ENCODE data around the gene NCEH1.
"Not testable (repeated sequence)": the region's sequence is repeated elsewhere in the genome, so short reads cannot be mapped to it uniquely, and the experiment has no call there.

Gene NCEH1

GRCh38 chr3:172675441-172676193 lies 35.2 kb downstream of the NCEH1 start:
- H3K4me3 ChIP-seq (ENCODE audit: low read length) = no peak overlapping the region
- no peaks in the 10 kb centered on the region for H3K36me3 ChIP-seq (ENCODE audit: insufficient read depth, low read length)
- H3K27me3 ChIP-seq (ENCODE audit: insufficient read depth, low read length) = no peaks in the 10 kb centered on the region
- no peak overlapping the region for H3K9ac ChIP-seq (ENCODE audit: low read depth, low read length)
- H3K4me1 ChIP-seq (ENCODE audit: insufficient read depth, low read length) = peaks cover 38% of the 10 kb centered on the region
- WGBS = 49% methylated on average over 6 of the region's 7 CpGs
- H3K9me3 ChIP-seq (ENCODE audit: insufficient read depth, low read depth, low read length) = no peaks in the 10 kb centered on the region
- H3K27ac ChIP-seq (ENCODE audit: low read depth, low read length) = peak overlapping the region; percentile 54; the same call in 1 of the 2 replicates

- Histone ChIP-seq H3K9ac (ENCODE audit: low read depth, low read length) (no peak overlapping the region), H3K9me3 (ENCODE audit: insufficient read depth, low read depth, low read length) (no peaks in the 10 kb centered on the region), H3K27ac (ENCODE audit: low read depth, low read length) (peak overlapping the region; percentile 49), H3K4me1 (ENCODE audit: insufficient read depth, low read length) (peaks cover 25% of the 10 kb centered on the region), H3K36me3 (ENCODE audit: insufficient read depth, low read length) (no peaks in the 10 kb centered on the region), H3K27me3 (ENCODE audit: insufficient read depth, low read length) (no peaks in the 10 kb centered on the region), H3K4me3 (ENCODE audit: low read length) (no peak overlapping the region)
- WGBS = 0% methylated on average over 2 of the region's 2 CpGs
Measured at GRCh38 chr3:172673210-172673679, 37.6 kb downstream of the NCEH1 start.

DNA sequence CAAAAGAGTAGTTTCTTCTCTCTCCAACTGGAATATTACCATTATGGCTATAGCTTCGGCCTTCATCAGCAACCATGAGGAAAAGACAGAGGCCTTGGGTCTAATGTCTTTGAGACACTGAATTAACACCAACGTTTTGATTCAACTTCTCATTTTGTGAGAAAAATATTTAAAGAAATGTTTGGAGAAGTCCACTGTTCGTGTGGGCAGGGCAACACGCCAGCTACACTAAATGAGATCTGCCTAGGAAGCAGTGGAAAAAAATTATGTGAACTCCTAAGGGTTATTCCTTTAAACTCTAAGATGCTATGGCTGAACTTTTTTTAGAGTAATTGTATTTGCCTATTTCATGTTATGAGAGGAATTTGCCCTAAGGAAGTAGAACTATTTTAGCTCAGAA lies 41.8 kb downstream of the NCEH1 start:
- H3K9me3 ChIP-seq (ENCODE audit: insufficient read depth, low read depth, low read length) = peaks cover 9% of the 10 kb centered on the region; the same call in 1 of the 2 replicates
- 98% methylated on average over 4 of the region's 4 CpGs for WGBS
- H3K4me3 ChIP-seq (ENCODE audit: low read length) = no peak overlapping the region
- H3K27me3 ChIP-seq (ENCODE audit: insufficient read depth, low read length) = no peaks in the 10 kb centered on the region
- H3K36me3 ChIP-seq (ENCODE audit: insufficient read depth, low read length) = no peaks in the 10 kb centered on the region
- H3K27ac ChIP-seq (ENCODE audit: low read depth, low read length) = no peak overlapping the region
- peaks cover 16% of the 10 kb centered on the region for H3K4me1 ChIP-seq (ENCODE audit: insufficient read depth, low read length)
- H3K9ac ChIP-seq (ENCODE audit: low read depth, low read length) = no peak overlapping the region

DNA sequence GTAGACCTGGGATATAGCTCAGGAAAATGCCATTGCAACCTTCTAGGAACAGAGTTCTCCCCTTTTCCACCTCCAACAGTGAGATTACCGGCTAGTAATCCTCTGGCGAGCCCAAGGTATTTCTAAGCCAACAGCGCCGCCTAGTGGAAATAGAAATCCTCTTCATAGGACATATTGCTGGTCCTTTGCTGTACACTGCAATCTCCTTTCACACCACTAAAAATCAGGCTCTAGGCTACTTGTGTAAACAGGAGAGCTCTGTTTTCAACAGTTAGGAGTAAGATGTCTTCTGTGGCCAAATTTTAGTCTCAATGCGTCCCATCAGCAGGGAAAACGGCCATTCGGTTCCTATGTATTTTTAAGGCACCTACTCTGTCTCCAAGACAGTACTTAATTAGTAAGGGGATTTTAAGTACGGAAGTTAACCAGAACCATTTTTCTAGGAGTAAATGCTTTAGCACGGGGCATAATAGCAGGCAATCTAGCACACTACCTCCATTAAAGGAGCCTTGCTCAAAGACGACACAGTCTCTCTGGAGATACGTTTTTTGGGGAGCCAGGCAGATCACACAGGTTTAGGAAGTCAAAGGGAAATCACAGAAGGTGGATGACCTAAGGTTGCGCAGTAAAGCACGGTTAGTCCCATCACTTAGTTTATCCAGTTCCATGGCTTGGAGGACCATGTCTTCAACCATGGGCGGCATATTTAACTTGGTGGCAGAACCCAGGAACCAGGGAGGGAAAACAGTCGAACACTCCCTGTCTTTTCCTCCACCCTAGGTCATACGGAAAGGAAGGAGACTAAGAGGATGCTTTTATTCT lies 43.8 kb downstream of the NCEH1 start:
- WGBS = 68% methylated on average over 16 of the region's 16 CpGs
- no peaks in the 10 kb centered on the region for H3K27me3 ChIP-seq (ENCODE audit: insufficient read depth, low read length)
- H3K9me3 ChIP-seq (ENCODE audit: insufficient read depth, low read depth, low read length) = peaks cover 9% of the 10 kb centered on the region; the same call in 1 of the 2 replicates
- peaks cover 3% of the 10 kb centered on the region; the same call in 1 of the 2 replicates for H3K4me1 ChIP-seq (ENCODE audit: insufficient read depth, low read length)
- no peak overlapping the region for H3K9ac ChIP-seq (ENCODE audit: low read depth, low read length)
- H3K36me3 ChIP-seq (ENCODE audit: insufficient read depth, low read length) = no peaks in the 10 kb centered on the region
- no peak overlapping the region for H3K4me3 ChIP-seq (ENCODE audit: low read length)
- H3K27ac ChIP-seq (ENCODE audit: low read depth, low read length) = no peak overlapping the region

- Histone ChIP-seq H3K27me3 (ENCODE audit: insufficient read depth, low read length) (no peaks in the 10 kb centered on the region), H3K27ac (ENCODE audit: low read depth, low read length) (no peak overlapping the region), H3K9me3 (ENCODE audit: insufficient read depth, low read depth, low read length) (peaks cover 9% of the 10 kb centered on the region; the same call in 1 of the 2 replicates), H3K9ac (ENCODE audit: low read depth, low read length) (no peak overlapping the region), H3K4me3 (ENCODE audit: low read length) (no peak overlapping the region), H3K4me1 (ENCODE audit: insufficient read depth, low read length) (peaks cover 3% of the 10 kb centered on the region; the same call in 1 of the 2 replicates), H3K36me3 (ENCODE audit: insufficient read depth, low read length) (no peaks in the 10 kb centered on the region)
- 91% methylated on average over 9 of the region's 10 CpGs for WGBS
Measured at GRCh38 chr3:172666181-172666872, 44.5 kb downstream of the NCEH1 start.

GRCh38 chr3:172665510-172665909 lies 45.4 kb downstream of the NCEH1 start:
- WGBS = 93% methylated on average over 9 of the region's 9 CpGs
- H3K36me3 ChIP-seq (ENCODE audit: insufficient read depth, low read length); H3K27me3 ChIP-seq (ENCODE audit: insufficient read depth, low read length); H3K9me3 ChIP-seq (ENCODE audit: insufficient read depth, low read depth, low read length); H3K27ac ChIP-seq (ENCODE audit: low read depth, low read length); H3K4me1 ChIP-seq (ENCODE audit: insufficient read depth, low read length); H3K4me3 ChIP-seq (ENCODE audit: low read length); H3K9ac ChIP-seq (ENCODE audit: low read depth, low read length): not testable (repeated sequence)

GRCh38 chr3:172660421-172660820 lies 50.4 kb downstream of the NCEH1 start:
- no CpG with 5 or more reads among the region's 1 CpG for WGBS
- not testable (repeated sequence) for H3K9ac ChIP-seq (ENCODE audit: low read depth, low read length); H3K9me3 ChIP-seq (ENCODE audit: insufficient read depth, low read depth, low read length); H3K27me3 ChIP-seq (ENCODE audit: insufficient read depth, low read length); H3K4me1 ChIP-seq (ENCODE audit: insufficient read depth, low read length); H3K27ac ChIP-seq (ENCODE audit: low read depth, low read length); H3K4me3 ChIP-seq (ENCODE audit: low read length); H3K36me3 ChIP-seq (ENCODE audit: insufficient read depth, low read length)

DNA sequence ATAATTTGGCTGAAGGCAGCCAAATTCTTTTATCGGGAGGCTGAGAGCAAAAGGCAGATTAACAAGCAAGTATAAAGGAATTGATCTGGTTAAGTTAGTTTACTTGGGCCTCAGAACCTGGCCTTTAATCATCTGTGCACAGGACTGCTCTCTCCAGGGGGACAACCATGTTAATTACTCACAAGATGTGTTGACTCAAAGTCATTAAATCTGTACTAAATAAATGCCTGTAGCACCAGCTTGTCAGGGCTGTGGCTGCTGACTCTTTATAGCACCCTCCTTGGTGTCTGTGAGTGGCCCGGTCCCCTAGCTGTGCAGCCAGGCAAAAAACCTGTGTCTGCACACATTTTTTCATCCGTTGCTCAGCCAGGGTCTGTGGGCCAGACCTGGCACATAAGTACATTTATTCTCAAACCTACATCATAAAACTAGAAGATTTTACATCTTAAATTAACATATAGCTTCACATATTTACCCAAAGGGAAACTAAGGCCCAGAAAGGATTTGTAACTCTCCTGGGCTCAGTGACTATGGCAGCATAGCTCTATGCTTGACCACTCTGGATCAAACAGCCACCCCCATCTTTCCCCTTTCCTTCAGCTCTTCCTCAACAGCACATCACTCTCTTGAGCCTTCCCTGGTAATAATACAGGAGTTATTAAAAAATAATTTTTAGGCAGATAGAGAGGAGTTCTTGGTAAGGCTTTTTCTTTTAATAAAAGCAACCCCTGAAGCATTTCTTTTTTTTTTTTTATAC lies 51.4 kb downstream of the NCEH1 start:
- WGBS = 87% methylated on average over 3 of the region's 3 CpGs
- Histone ChIP-seq H3K27ac (ENCODE audit: low read depth, low read length) (peak overlapping the region; percentile 41; the same call in 1 of the 2 replicates), H3K9me3 (ENCODE audit: insufficient read depth, low read depth, low read length) (no peaks in the 10 kb centered on the region), H3K4me1 (ENCODE audit: insufficient read depth, low read length) (no peaks in the 10 kb centered on the region; the same call in 1 of the 2 replicates), H3K36me3 (ENCODE audit: insufficient read depth, low read length) (no peaks in the 10 kb centered on the region), H3K4me3 (ENCODE audit: low read length) (no peak overlapping the region), H3K9ac (ENCODE audit: low read depth, low read length) (no peak overlapping the region), H3K27me3 (ENCODE audit: insufficient read depth, low read length) (no peaks in the 10 kb centered on the region)

GRCh38 chr3:172658344-172659245 lies 52.3 kb downstream of the NCEH1 start:
- H3K36me3 ChIP-seq (ENCODE audit: insufficient read depth, low read length) = no peaks in the 10 kb centered on the region
- H3K4me3 ChIP-seq (ENCODE audit: low read length) = no peak overlapping the region
- H3K9ac ChIP-seq (ENCODE audit: low read depth, low read length) = no peak overlapping the region
- H3K27me3 ChIP-seq (ENCODE audit: insufficient read depth, low read length) = no peaks in the 10 kb centered on the region
- H3K27ac ChIP-seq (ENCODE audit: low read depth, low read length) = no peak overlapping the region; the same call in 1 of the 2 replicates
- 68% methylated on average over 6 of the region's 6 CpGs for WGBS
- H3K4me1 ChIP-seq (ENCODE audit: insufficient read depth, low read length) = no peaks in the 10 kb centered on the region; the same call in 1 of the 2 replicates
- H3K9me3 ChIP-seq (ENCODE audit: insufficient read depth, low read depth, low read length) = no peaks in the 10 kb centered on the region

GRCh38 chr3:172656602-172657001 lies 54.3 kb downstream of the NCEH1 start:
- H3K27ac ChIP-seq (ENCODE audit: low read depth, low read length) = no peak overlapping the region
- H3K4me3 ChIP-seq (ENCODE audit: low read length) = no peak overlapping the region
- WGBS = 97% methylated on average over 8 of the region's 8 CpGs
- H3K9me3 ChIP-seq (ENCODE audit: insufficient read depth, low read depth, low read length) = no peaks in the 10 kb centered on the region
- H3K9ac ChIP-seq (ENCODE audit: low read depth, low read length) = no peak overlapping the region
- no peaks in the 10 kb centered on the region; the same call in 1 of the 2 replicates for H3K4me1 ChIP-seq (ENCODE audit: insufficient read depth, low read length)
- no peaks in the 10 kb centered on the region for H3K27me3 ChIP-seq (ENCODE audit: insufficient read depth, low read length)
- no peaks in the 10 kb centered on the region for H3K36me3 ChIP-seq (ENCODE audit: insufficient read depth, low read length)

All from HUES64 (cell line).